ENCODE data around the gene PEAR1. TPM values are rescaled to one million over a fixed set of nuclear protein-coding genes. Genes with fewer than 3 reads are reported as not detected.

The PEAR1 gene
- total RNA-seq, 1 experiment from 2014 or later: 10.8 TPM

DNA sequence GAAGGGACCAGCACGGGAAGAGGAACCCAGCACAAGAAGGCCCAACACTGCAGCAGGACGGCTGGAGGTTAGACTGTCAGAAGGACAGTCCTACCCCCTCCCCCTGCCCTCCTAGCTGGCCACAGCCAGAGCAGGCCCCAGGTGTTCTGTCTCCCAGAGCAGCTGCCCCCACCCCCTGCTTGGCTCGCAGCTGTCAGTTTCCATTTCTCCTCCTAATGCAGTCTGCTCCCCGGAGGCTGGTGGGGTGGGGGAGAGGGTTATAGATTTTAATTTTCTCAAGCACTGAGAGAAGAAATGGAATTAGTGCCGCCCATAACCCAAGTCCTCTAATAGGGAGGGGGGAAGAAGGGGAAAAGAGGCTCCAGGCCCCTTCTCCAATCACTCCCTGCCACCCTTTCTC is 13.0 kb upstream of the PEAR1 start:
- Histone ChIP-seq H3K79me2 (ENCODE audit: insufficient read depth, low read length) (no peaks in the 10 kb centered on the region), H4K20me1 (ENCODE audit: insufficient read depth) (no peaks in the 10 kb centered on the region), H3K9ac (ENCODE audit: low read length) (no peak overlapping the region), H2AFZ (ENCODE audit: low read depth, low read length, poor library complexity, severe bottlenecking) (no peak overlapping the region), H3K27me3 (ENCODE audit: insufficient read depth, low read length) (0 out of 2 replicates have a peak, but pooled peaks cover 3% of the 10 kb centered on the region), H3K4me2 (ENCODE audit: low read length) (no peak overlapping the region), H3K9me2 (ENCODE audit: insufficient read depth) (no peaks in the 10 kb centered on the region), H3K36me3 (ENCODE audit: control insufficient read depth in 1 of 2, insufficient read depth in 2 of 2, low read length in 2 of 2) (no peaks in the 10 kb centered on the region), H3K4me3 (replicated peaks in 1 of 2; ENCODE audit: low read depth in 1 of 2, low read length in 2 of 2) (no peak overlapping the region), H3K4me1 (ENCODE audit: control insufficient read depth in 1 of 2, insufficient read depth in 2 of 2, low read length in 2 of 2) (peaks cover 0 to 7% of the 10 kb centered on the region in 2 experiments; a peak in 1 of 4 replicates), H3K27ac (ENCODE audit: low read depth, low read length) (no peak overlapping the region), H3K9me3 (ENCODE audit: control insufficient read depth in 1 of 2, insufficient read depth in 1 of 2, low read depth in 1 of 2, low read length in 2 of 2) (no peaks in the 10 kb centered on the region)
- no peak for ATAC-seq
- CTCF ChIA-PET: interaction anchor here (1.2 kb wide), 1 partner anchor 47 kb away, joined by 3 read pairs; no protein-coding TSS in a partner anchor
- intact Hi-C loops (cut with micrococcal nuclease): no loop called here
- RAD21 ChIA-PET (ENCODE audit: low non-redundant PET in 1 of 2, low total read pairs in 2 of 2, uncharacterized antibody in 2 of 2, unreplicated experiment in 2 of 2): no interaction called here
- TF ChIP-seq POLR2A (IDR thresholded peaks at IDR 0.05; ENCODE audit: borderline replicate concordance, extremely low read depth, insufficient read depth, insufficient read length) (no peak), ZFX (IDR thresholded peaks at IDR 0.05) (no peak), CEBPB (IDR thresholded peaks at IDR 0.05; ENCODE audit: low read depth) (no peak), SIN3A (IDR thresholded peaks at IDR 0.05; ENCODE audit: low read depth) (no peak), ZNF274 (IDR thresholded peaks at IDR 0.05; ENCODE audit: low read depth, low read length) (no peak), FOSL1 (IDR thresholded peaks at IDR 0.05; ENCODE audit: low read depth) (no peak), EZH2phosphoT487 (IDR thresholded peaks at IDR 0.05; ENCODE audit: borderline replicate concordance) (no peak), CBX3 (IDR thresholded peaks at IDR 0.05; ENCODE audit: low read depth) (no peak), YY1 (IDR thresholded peaks at IDR 0.05; ENCODE audit: extremely low read depth, insufficient replicate concordance, low read depth, low read length) (no peak), ELF1 (IDR thresholded peaks at IDR 0.05; ENCODE audit: borderline replicate concordance, low read depth) (no peak), POLR2AphosphoS5 (IDR thresholded peaks at IDR 0.05; ENCODE audit: low read depth, low read length) (no peak), EZH2 (IDR thresholded peaks at IDR 0.05) (no peak)
- TF ChIP-seq, protein P1, sequence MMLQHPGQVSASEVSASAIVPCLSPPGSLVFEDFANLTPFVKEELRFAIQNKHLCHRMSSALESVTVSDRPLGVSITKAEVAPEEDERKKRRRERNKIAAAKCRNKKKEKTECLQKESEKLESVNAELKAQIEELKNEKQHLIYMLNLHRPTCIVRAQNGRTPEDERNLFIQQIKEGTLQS (IDR thresholded peaks at IDR 0.05): no peak
- TF ChIP-seq, protein P2, sequence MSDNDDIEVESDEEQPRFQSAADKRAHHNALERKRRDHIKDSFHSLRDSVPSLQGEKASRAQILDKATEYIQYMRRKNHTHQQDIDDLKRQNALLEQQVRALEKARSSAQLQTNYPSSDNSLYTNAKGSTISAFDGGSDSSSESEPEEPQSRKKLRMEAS (IDR thresholded peaks at IDR 0.05): no peak
- TF ChIP-seq, protein P3, sequence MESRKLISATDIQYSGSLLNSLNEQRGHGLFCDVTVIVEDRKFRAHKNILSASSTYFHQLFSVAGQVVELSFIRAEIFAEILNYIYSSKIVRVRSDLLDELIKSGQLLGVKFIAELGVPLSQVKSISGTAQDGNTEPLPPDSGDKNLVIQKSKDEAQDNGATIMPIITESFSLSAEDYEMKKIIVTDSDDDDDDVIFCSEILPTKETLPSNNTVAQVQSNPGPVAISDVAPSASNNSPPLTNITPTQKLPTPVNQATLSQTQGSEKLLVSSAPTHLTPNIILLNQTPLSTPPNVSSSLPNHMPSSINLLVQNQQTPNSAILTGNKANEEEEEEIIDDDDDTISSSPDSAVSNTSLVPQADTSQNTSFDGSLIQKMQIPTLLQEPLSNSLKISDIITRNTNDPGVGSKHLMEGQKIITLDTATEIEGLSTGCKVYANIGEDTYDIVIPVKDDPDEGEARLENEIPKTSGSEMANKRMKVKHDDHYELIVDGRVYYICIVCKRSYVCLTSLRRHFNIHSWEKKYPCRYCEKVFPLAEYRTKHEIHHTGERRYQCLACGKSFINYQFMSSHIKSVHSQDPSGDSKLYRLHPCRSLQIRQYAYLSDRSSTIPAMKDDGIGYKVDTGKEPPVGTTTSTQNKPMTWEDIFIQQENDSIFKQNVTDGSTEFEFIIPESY (IDR thresholded peaks at IDR 0.05; ENCODE audit: extremely low read depth, insufficient replicate concordance, low read length): no peak
- TF ChIP-seq, protein P4, sequence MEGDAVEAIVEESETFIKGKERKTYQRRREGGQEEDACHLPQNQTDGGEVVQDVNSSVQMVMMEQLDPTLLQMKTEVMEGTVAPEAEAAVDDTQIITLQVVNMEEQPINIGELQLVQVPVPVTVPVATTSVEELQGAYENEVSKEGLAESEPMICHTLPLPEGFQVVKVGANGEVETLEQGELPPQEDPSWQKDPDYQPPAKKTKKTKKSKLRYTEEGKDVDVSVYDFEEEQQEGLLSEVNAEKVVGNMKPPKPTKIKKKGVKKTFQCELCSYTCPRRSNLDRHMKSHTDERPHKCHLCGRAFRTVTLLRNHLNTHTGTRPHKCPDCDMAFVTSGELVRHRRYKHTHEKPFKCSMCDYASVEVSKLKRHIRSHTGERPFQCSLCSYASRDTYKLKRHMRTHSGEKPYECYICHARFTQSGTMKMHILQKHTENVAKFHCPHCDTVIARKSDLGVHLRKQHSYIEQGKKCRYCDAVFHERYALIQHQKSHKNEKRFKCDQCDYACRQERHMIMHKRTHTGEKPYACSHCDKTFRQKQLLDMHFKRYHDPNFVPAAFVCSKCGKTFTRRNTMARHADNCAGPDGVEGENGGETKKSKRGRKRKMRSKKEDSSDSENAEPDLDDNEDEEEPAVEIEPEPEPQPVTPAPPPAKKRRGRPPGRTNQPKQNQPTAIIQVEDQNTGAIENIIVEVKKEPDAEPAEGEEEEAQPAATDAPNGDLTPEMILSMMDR (IDR thresholded peaks at IDR 0.05 in 2 of 3, conservative IDR thresholded peaks at IDR 0.05 in 1 of 3; ENCODE audit: borderline replicate concordance in 1 of 3, insufficient read depth in 1 of 3, low read depth in 2 of 3, low read length in 2 of 3): no peak
- POLR2A ChIA-PET: no interaction called here
- no peak for DNase-seq (ENCODE audit: low read depth, low spot score)
- BruUV-seq (replicated peaks): no TSS peak
